CD4-positive, alpha-beta T cell (primary cell): ENCODE results near the gene COP1. TPM values are rescaled to one million over a fixed set of nuclear protein-coding genes. Genes with fewer than 3 reads are reported as not detected.

ENCODE experiments used
- ATAC-seq: fragments of 200-7000 bp; cut with Tn5 transposase; one replicate; pipeline ENCODE4 v1.10.0; 2022; ENCODE audit warnings: mild to moderate bottlenecking; ENCODE audit not compliant: poor library complexity
- CTCF ChIA-PET: fragments of 350-600 bp; sonication (Branson Sonifier 250); formaldehyde crosslinking; loops from one replicate; lab custom pipeline; 2021; ENCODE audit warnings: antibody characterized with exemption, inconsistent platforms; lab: Charles Lee
- POLR2A ChIA-PET: fragments of 350-600 bp; sonication (Branson Sonifier 250); formaldehyde crosslinking; loops from one replicate; lab custom pipeline; 2021; ENCODE audit warnings: antibody characterized with exemption, inconsistent platforms; lab: Charles Lee
- DNase-seq, 14 experiments: peaks; one replicate each; pipeline ENCODE4 v3.0.0-alpha.2; 2013 to 2020; ENCODE audit warnings: mixed read lengths in 2 of 14
- H3K27ac ChIP-seq, 2 donors: one replicate each; pipeline versions ENCODE4 v1.5.1 to v1.7.0; 2013; ENCODE audit warnings: low read length in 2 of 2, low read depth in 1 of 2, mild to moderate bottlenecking in 1 of 2
- H3K27me3 ChIP-seq, 2 experiments: 1 replicate in 1 of 2; 2 replicates in 1 of 2; pipeline versions ENCODE4 v1.6.1 to v1.7.0; 2013; ENCODE audit warnings: low read length in 2 of 2, control low read depth in 1 of 2, mild to moderate bottlenecking in 1 of 2, moderate library complexity in 1 of 2; ENCODE audit not compliant: insufficient read depth in 2 of 2, control insufficient read depth in 1 of 2
- H3K36me3 ChIP-seq: one replicate; pipeline ENCODE4 v1.6.1; 2013; ENCODE audit warnings: low read length, control low read depth; ENCODE audit not compliant: insufficient read depth
- H3K4me1 ChIP-seq: one replicate; pipeline ENCODE4 v1.6.1; 2013; ENCODE audit warnings: low read length, control low read depth; ENCODE audit not compliant: insufficient read depth
- H3K4me3 ChIP-seq: one replicate; pipeline ENCODE4 v1.5.1; 2013; ENCODE audit warnings: mild to moderate bottlenecking, low read length, moderate library complexity
- H3K9me3 ChIP-seq, 2 experiments: 1 replicate in 1 of 2; 2 replicates in 1 of 2; pipeline versions ENCODE4 v1.6.1 to v1.7.0; 2013; ENCODE audit warnings: low read length in 2 of 2, mild to moderate bottlenecking in 2 of 2, control low read depth in 1 of 2, moderate library complexity in 1 of 2; ENCODE audit not compliant: control insufficient read depth in 1 of 2, insufficient read depth in 1 of 2
- H3K27ac Mint-ChIP-seq: one replicate; pipeline ENCODE4 v1.8.0; 2020; ENCODE audit warnings: mixed read lengths
- H3K27me3 Mint-ChIP-seq: one replicate; pipeline ENCODE4 v1.8.0; 2021; ENCODE audit warnings: mixed read lengths
- H3K36me3 Mint-ChIP-seq: one replicate; pipeline ENCODE4 v1.8.0; 2021; ENCODE audit warnings: low read depth, mixed read lengths
- H3K4me1 Mint-ChIP-seq: one replicate; pipeline ENCODE4 v1.8.0; 2021; ENCODE audit warnings: low read depth, mixed read lengths
- H3K4me3 Mint-ChIP-seq: one replicate; pipeline ENCODE4 v1.8.0; 2020; ENCODE audit warnings: mild to moderate bottlenecking, mixed read lengths
- H3K9me3 Mint-ChIP-seq: one replicate; pipeline ENCODE4 v1.8.0; 2020; ENCODE audit warnings: mixed read lengths
- intact Hi-C, 2 experiments: fragments of 100-400 bp; cut with DNase I in 1 of 2; cut with micrococcal nuclease in 1 of 2; formaldehyde crosslinking; loops; one replicate each; pipeline versions ENCODE4 v1.15.1 to v1.9.0; 2023 to 2025; cut with DNase I, micrococcal nuclease
- total RNA-seq, 174 experiments: library from RNA in 2 of 174; stranded (reverse) in 2 of 174; gene quantifications; one replicate each; pipeline ENCODE4 v1.2.3 and lab custom pipeline; 2021 to 2026
- TF ChIP-seq, protein P1 (sequence below): fragments of 200-600 bp; IDR thresholded peaks from one replicate; pipeline ENCODE4 v1.8.0; 2022; ENCODE audit warnings: antibody characterized with exemption, mild to moderate bottlenecking

COP1 gene
- total RNA-seq, 2 experiments from 2014 or later = 38.6 to 42.2 TPM

DNA sequence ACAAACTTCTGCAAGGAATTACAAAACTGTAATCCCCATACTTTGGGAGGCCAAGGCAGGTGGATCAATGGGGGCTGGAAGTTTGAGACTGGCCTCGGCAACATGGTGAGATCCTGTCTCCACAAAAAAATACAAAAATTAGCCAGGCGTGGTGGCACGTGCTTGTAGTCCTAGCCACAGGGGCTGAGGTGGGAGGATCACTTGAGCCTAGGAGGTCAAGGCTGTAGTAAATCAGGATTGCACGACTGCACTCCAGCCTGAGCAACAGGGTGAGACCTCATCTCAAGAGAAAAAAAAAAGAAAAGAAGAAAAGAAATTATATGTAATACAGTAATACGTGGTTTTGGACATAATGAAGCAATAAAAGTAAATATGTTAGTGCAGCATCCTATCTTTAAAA, 138.2 kb downstream of the COP1 start:
- Mint-ChIP-seq H3K27ac (no peak overlapping the region), H3K4me1 (peaks cover 12% of the 10 kb centered on the region), H3K36me3 (peaks cover 55% of the 10 kb centered on the region), H3K9me3 (no peaks in the 10 kb centered on the region), H3K4me3 (no peak overlapping the region), H3K27me3 (no peaks in the 10 kb centered on the region)
- no peak for DNase-seq
- Histone ChIP-seq H3K9me3 (no peaks in the 10 kb centered on the region), H3K4me1 (no peaks in the 10 kb centered on the region), H3K27me3 (no peaks in the 10 kb centered on the region), H3K36me3 (peaks cover 11% of the 10 kb centered on the region), H3K4me3 (no peak overlapping the region), H3K27ac (no peak overlapping the region)
- ATAC-seq = no peak
- TF ChIP-seq, protein P1, sequence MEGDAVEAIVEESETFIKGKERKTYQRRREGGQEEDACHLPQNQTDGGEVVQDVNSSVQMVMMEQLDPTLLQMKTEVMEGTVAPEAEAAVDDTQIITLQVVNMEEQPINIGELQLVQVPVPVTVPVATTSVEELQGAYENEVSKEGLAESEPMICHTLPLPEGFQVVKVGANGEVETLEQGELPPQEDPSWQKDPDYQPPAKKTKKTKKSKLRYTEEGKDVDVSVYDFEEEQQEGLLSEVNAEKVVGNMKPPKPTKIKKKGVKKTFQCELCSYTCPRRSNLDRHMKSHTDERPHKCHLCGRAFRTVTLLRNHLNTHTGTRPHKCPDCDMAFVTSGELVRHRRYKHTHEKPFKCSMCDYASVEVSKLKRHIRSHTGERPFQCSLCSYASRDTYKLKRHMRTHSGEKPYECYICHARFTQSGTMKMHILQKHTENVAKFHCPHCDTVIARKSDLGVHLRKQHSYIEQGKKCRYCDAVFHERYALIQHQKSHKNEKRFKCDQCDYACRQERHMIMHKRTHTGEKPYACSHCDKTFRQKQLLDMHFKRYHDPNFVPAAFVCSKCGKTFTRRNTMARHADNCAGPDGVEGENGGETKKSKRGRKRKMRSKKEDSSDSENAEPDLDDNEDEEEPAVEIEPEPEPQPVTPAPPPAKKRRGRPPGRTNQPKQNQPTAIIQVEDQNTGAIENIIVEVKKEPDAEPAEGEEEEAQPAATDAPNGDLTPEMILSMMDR = no peak
- ChIA-PET POLR2A (no interaction called here), CTCF (no interaction called here)
- intact Hi-C loops = no loop called here

DNA sequence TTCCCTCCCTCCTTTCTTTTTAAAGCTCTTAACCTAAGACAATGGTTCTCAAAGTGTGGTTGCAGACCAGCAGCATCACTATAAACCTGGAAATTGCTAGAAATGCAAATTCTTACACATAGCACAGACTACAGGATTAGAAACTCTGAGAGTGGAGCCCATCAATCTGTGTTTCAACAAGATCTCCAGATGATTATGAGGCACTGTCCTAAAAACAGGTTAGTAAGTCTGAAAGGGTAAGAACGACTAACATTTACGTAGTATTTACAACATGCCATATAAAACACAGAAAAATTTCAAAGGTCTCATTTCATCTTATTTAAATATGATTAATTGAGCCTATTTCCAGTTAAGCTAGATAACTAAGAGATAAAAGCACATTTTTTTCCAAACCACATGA, 138.8 kb downstream of the COP1 start:
- intact Hi-C loops = no loop called here

GRCh38 chr1:176066709-176067108, 140.4 kb downstream of the COP1 start:
- H3K27me3 Mint-ChIP-seq = no peaks in the 10 kb centered on the region
- peaks cover 6% of the 10 kb centered on the region for H3K4me1 Mint-ChIP-seq
- H3K9me3 Mint-ChIP-seq = no peaks in the 10 kb centered on the region
- H3K4me3 ChIP-seq = no peak overlapping the region
- no peaks in the 10 kb centered on the region for H3K27me3 ChIP-seq
- H3K27ac ChIP-seq = no peak overlapping the region
- TF ChIP-seq, protein P1 = no peak
- H3K4me1 ChIP-seq = no peaks in the 10 kb centered on the region
- H3K36me3 Mint-ChIP-seq = peaks cover 51% of the 10 kb centered on the region
- ChIA-PET POLR2A (no interaction called here), CTCF (no interaction called here)
- H3K4me3 Mint-ChIP-seq = no peak overlapping the region
- peaks cover 8% of the 10 kb centered on the region for H3K36me3 ChIP-seq
- no peak overlapping the region for H3K27ac Mint-ChIP-seq
- H3K9me3 ChIP-seq = no peaks in the 10 kb centered on the region
- intact Hi-C loops = no loop called here
- DNase-seq (no peak), ATAC-seq (no peak)

More for the DNA sequence above, 138.8 kb downstream of the COP1 start:
- DNase-seq = no peak
- ATAC-seq = no peak
- Mint-ChIP-seq H3K36me3 (peaks cover 55% of the 10 kb centered on the region), H3K4me1 (peaks cover 7% of the 10 kb centered on the region), H3K27ac (no peak overlapping the region), H3K9me3 (no peaks in the 10 kb centered on the region), H3K27me3 (no peaks in the 10 kb centered on the region), H3K4me3 (no peak overlapping the region)
- Histone ChIP-seq H3K36me3 (peaks cover 11% of the 10 kb centered on the region), H3K27ac (no peak overlapping the region), H3K9me3 (no peaks in the 10 kb centered on the region), H3K27me3 (no peaks in the 10 kb centered on the region), H3K4me1 (no peaks in the 10 kb centered on the region), H3K4me3 (no peak overlapping the region)
- TF ChIP-seq, protein P1 = no peak
- ChIA-PET POLR2A (no interaction called here), CTCF (no interaction called here)
